Mesenchymal stem cell (in vitro differentiated cells and primary cell): ENCODE data around the gene SNX8.
"Not testable (repeated sequence)": the region's sequence is repeated elsewhere in the genome, so short reads cannot be mapped to it uniquely, and the experiment has no call there.

Experiments
- DNase-seq: peaks from one replicate; pipeline ENCODE4 v3.0.0-alpha.2; 2013
- H2AFZ ChIP-seq: one replicate; pipeline ENCODE4 v1.6.1; 2013; ENCODE audit warnings: low read depth, mild to moderate bottlenecking, control low read depth, inconsistent platforms, low read length, moderate library complexity
- H2AK5ac ChIP-seq: 2 replicates; pipeline ENCODE4 v1.6.1; 2013; ENCODE audit warnings: low read length, moderate library complexity, mild to moderate bottlenecking, inconsistent platforms; ENCODE audit not compliant: severe bottlenecking
- H2BK120ac ChIP-seq: one replicate; pipeline ENCODE4 v1.6.1; 2013; ENCODE audit warnings: low read depth, mild to moderate bottlenecking, inconsistent platforms, low read length, moderate library complexity
- H2BK12ac ChIP-seq, 2 experiments: one replicate each; pipeline ENCODE4 v1.6.1; 2013; ENCODE audit warnings: inconsistent platforms in 2 of 2, low read length in 2 of 2, mild to moderate bottlenecking in 2 of 2, moderate library complexity in 2 of 2, control low read depth in 1 of 2
- H2BK15ac ChIP-seq: one replicate; pipeline ENCODE4 v1.6.1; 2013; ENCODE audit warnings: mild to moderate bottlenecking, low read depth, inconsistent platforms; ENCODE audit not compliant: poor library complexity, severe bottlenecking
- H2BK5ac ChIP-seq: 2 replicates; pipeline ENCODE4 v1.6.1; 2013; ENCODE audit warnings: low read depth, mild to moderate bottlenecking, low read length, control low read depth, inconsistent platforms; ENCODE audit not compliant: poor library complexity, severe bottlenecking
- H3K14ac ChIP-seq, 2 experiments: one replicate each; pipeline ENCODE4 v1.6.1; 2013; ENCODE audit warnings: inconsistent platforms in 2 of 2, low read length in 2 of 2, control low read depth in 1 of 2, mild to moderate bottlenecking in 1 of 2, moderate library complexity in 1 of 2
- H3K18ac ChIP-seq, 2 experiments: one replicate each; pipeline ENCODE4 v1.6.1; 2013; ENCODE audit warnings: inconsistent platforms in 2 of 2, low read length in 2 of 2, control low read depth in 1 of 2, low read depth in 1 of 2, mild to moderate bottlenecking in 1 of 2
- H3K23ac ChIP-seq, 2 experiments: one replicate each; pipeline ENCODE4 v1.6.1; 2013; ENCODE audit warnings: inconsistent platforms in 2 of 2, low read length in 2 of 2, mild to moderate bottlenecking in 2 of 2, moderate library complexity in 2 of 2, control low read depth in 1 of 2
- H3K27ac ChIP-seq: 2 replicates; pipeline ENCODE4 v1.5.1; 2013; ENCODE audit warnings: mild to moderate bottlenecking, moderate library complexity, low read length, control low read depth, inconsistent platforms; ENCODE audit not compliant: poor library complexity, severe bottlenecking
- H3K27me3 ChIP-seq, 2 experiments: 2 replicates each; pipeline versions ENCODE4 v1.6.1 to v1.7.0; 2013; ENCODE audit warnings: low read length in 2 of 2, mild to moderate bottlenecking in 2 of 2, moderate library complexity in 2 of 2, control low read depth in 1 of 2, inconsistent platforms in 1 of 2; ENCODE audit not compliant: control insufficient read depth in 1 of 2, insufficient read depth in 1 of 2
- H3K36me3 ChIP-seq, 2 experiments: 2 replicates each; pipeline versions ENCODE4 v1.6.1 to v1.7.0; 2013; ENCODE audit warnings: low read length in 2 of 2, control low read depth in 1 of 2, inconsistent platforms in 1 of 2, low read depth in 1 of 2, mild to moderate bottlenecking in 1 of 2; ENCODE audit not compliant: insufficient read depth in 2 of 2, control insufficient read depth in 1 of 2
- H3K4ac ChIP-seq, 2 experiments: one replicate each; pipeline ENCODE4 v1.6.1; 2013; ENCODE audit warnings: inconsistent platforms in 2 of 2, low read length in 2 of 2, mild to moderate bottlenecking in 2 of 2, moderate library complexity in 2 of 2, control low read depth in 1 of 2, low read depth in 1 of 2
- H3K4me1 ChIP-seq: 2 replicates; pipeline ENCODE4 v1.6.1; 2013; ENCODE audit warnings: low read depth, low read length, control low read depth; ENCODE audit not compliant: control insufficient read depth, insufficient read depth
- H3K4me2 ChIP-seq: 2 replicates; pipeline ENCODE4 v1.6.1; 2013; ENCODE audit warnings: low read length, mild to moderate bottlenecking, inconsistent platforms; ENCODE audit not compliant: poor library complexity, severe bottlenecking
- H3K4me3 ChIP-seq, 2 experiments: 2 replicates each; pipeline versions ENCODE4 v1.5.1 to v1.7.0; 2013; ENCODE audit warnings: low read length in 2 of 2, mild to moderate bottlenecking in 2 of 2, control low read depth in 1 of 2, low read depth in 1 of 2; ENCODE audit not compliant: insufficient read depth in 1 of 2
- H3K79me1 ChIP-seq: replicated peaks from 2 replicates; pipeline ENCODE4 v1.6.1; 2013; ENCODE audit warnings: mild to moderate bottlenecking, control low read depth, low read length, inconsistent platforms; ENCODE audit not compliant: poor library complexity, severe bottlenecking
- H3K9ac ChIP-seq: 2 replicates; pipeline ENCODE4 v1.7.0; 2013; ENCODE audit warnings: mild to moderate bottlenecking, low read length, moderate library complexity
- H3K9me3 ChIP-seq: 2 replicates; pipeline ENCODE4 v1.7.0; 2013; ENCODE audit warnings: mild to moderate bottlenecking, low read length; ENCODE audit not compliant: control insufficient read depth
- H4K8ac ChIP-seq: one replicate; pipeline ENCODE4 v1.6.1; 2013; ENCODE audit warnings: inconsistent platforms, mild to moderate bottlenecking, low read length, moderate library complexity
- H4K91ac ChIP-seq: one replicate; pipeline ENCODE4 v1.6.1; 2013; ENCODE audit warnings: mild to moderate bottlenecking, low read length, inconsistent platforms
- WGBS: methylation state at CpG from one replicate; pipeline ENCODE4 v1.1.7; 2013; ENCODE audit warnings: mixed read lengths; 5-methylcytosine and 5-hydroxymethylcytosine counted together

SNX8 gene

GRCh38 chr7:2336626-2337299 lies 22.5 kb upstream of the SNX8 start:
- Histone ChIP-seq H3K27me3 (no peaks in the 10 kb centered on the region), H2AK5ac (no peak overlapping the region)
- DNase-seq: no peak

GRCh38 chr7:2332606-2333231 lies 18.5 kb upstream of the SNX8 start:
- not testable (repeated sequence) for H2AFZ ChIP-seq, H2BK5ac ChIP-seq, H2BK12ac ChIP-seq, H4K8ac ChIP-seq, H3K9me3 ChIP-seq, H3K27me3 ChIP-seq, H2AK5ac ChIP-seq, H3K14ac ChIP-seq, H3K27ac ChIP-seq, H3K4me2 ChIP-seq, H3K18ac ChIP-seq, H2BK120ac ChIP-seq, H3K79me1 ChIP-seq, H3K9ac ChIP-seq, H2BK15ac ChIP-seq, H3K4me1 ChIP-seq, DNase-seq, H3K4me3 ChIP-seq, H3K23ac ChIP-seq, H4K91ac ChIP-seq, H3K4ac ChIP-seq
- WGBS: 97% methylated on average over 4 of the region's 4 CpGs
- peaks cover 0 to 16% of the 10 kb centered on the region in 2 experiments for H3K36me3 ChIP-seq

More at GRCh38 chr7:2336626-2337299, 22.5 kb upstream of the SNX8 start:
- Histone ChIP-seq H2BK120ac (no peak overlapping the region), H3K4me1 (no peaks in the 10 kb centered on the region), H3K27ac (no peak overlapping the region), H3K18ac (no peak overlapping the region), H2BK5ac (no peak overlapping the region), H3K14ac (no peak overlapping the region), H3K4ac (no peak overlapping the region), H3K36me3 (peaks cover 0 to 16% of the 10 kb centered on the region in 2 experiments), H3K4me2 (no peak overlapping the region), H4K8ac (no peak overlapping the region), H3K23ac (no peak overlapping the region), H2AFZ (no peak overlapping the region), H2BK12ac (no peak overlapping the region), H3K79me1 (peaks cover 6% of the 10 kb centered on the region), H3K9me3 (no peaks in the 10 kb centered on the region), H4K91ac (no peak overlapping the region), H2BK15ac (no peak overlapping the region), H3K9ac (no peak overlapping the region), H3K4me3 (no peak overlapping the region)
- 97% methylated on average over 19 of the region's 20 CpGs for WGBS

GRCh38 chr7:2331707-2332106 lies 17.5 kb upstream of the SNX8 start:
- no peak overlapping the region for H2BK15ac ChIP-seq
- no peak for DNase-seq
- no peak overlapping the region for H3K4ac ChIP-seq
- no peaks in the 10 kb centered on the region for H3K9me3 ChIP-seq
- H3K36me3 ChIP-seq: peaks cover 0 to 10% of the 10 kb centered on the region in 2 experiments
- no peak overlapping the region for H3K18ac ChIP-seq
- no peak overlapping the region for H2BK5ac ChIP-seq
- no peak overlapping the region for H4K91ac ChIP-seq
- H3K9ac ChIP-seq: no peak overlapping the region
- no peak overlapping the region for H4K8ac ChIP-seq
- H3K23ac ChIP-seq: no peak overlapping the region
- no peaks in the 10 kb centered on the region for H3K79me1 ChIP-seq
- no peak overlapping the region for H3K4me2 ChIP-seq
- H2AK5ac ChIP-seq: no peak overlapping the region
- H3K27ac ChIP-seq: no peak overlapping the region
- no peak overlapping the region for H2AFZ ChIP-seq
- peaks cover 3% of the 10 kb centered on the region for H3K4me1 ChIP-seq
- no peak overlapping the region for H2BK120ac ChIP-seq
- H3K27me3 ChIP-seq: no peaks in the 10 kb centered on the region
- H3K14ac ChIP-seq: no peak overlapping the region
- no peak overlapping the region for H2BK12ac ChIP-seq
- no peak overlapping the region for H3K4me3 ChIP-seq
- 90% methylated on average over 5 of the region's 6 CpGs for WGBS

- Histone ChIP-seq H2AK5ac (no peak overlapping the region), H3K9ac (no peak overlapping the region), H2BK15ac (no peak overlapping the region), H2BK5ac (no peak overlapping the region), H3K4me1 (peaks cover 3% of the 10 kb centered on the region), H3K4ac (no peak overlapping the region), H3K9me3 (no peaks in the 10 kb centered on the region), H2BK120ac (no peak overlapping the region), H3K79me1 (no peaks in the 10 kb centered on the region), H3K4me2 (no peak overlapping the region), H3K36me3 (peaks cover 0 to 2% of the 10 kb centered on the region in 2 experiments), H3K27me3 (no peaks in the 10 kb centered on the region), H3K18ac (no peak overlapping the region), H4K91ac (no peak overlapping the region), H2BK12ac (no peak overlapping the region), H3K4me3 (no peak overlapping the region), H4K8ac (no peak overlapping the region), H2AFZ (no peak overlapping the region), H3K14ac (no peak overlapping the region), H3K27ac (no peak overlapping the region), H3K23ac (no peak overlapping the region)
- DNase-seq: no peak
- WGBS: 96% methylated on average over 2 of the region's 2 CpGs
These were observed 16.3 kb upstream of the SNX8 start for GRCh38 chr7:2330493-2330892.
